HG03520 (cell line): ENCODE measurements around the gene SLC16A11.
"Not testable (repeated sequence)": the region's sequence is repeated elsewhere in the genome, so short reads cannot be mapped to it uniquely, and the experiment has no call there.

Experiments used
- ATAC-seq: cut with Tn5 transposase; IDR thresholded peaks from one replicate; pipeline ENCODE4 v1.9.1; 2021; ENCODE audit warnings: mild to moderate bottlenecking, moderate library complexity; ENCODE audit not compliant: unreplicated experiment

SLC16A11 gene

GRCh38 chr17:7043497-7044198 lies at the start of gene SLC16A11:
Gene SLC16A11, minus strand, starts transcription at chr17:7044092. Its CDS starts 579 bp downstream, at chr17:7043513.
- no peak for ATAC-seq

GRCh38 chr17:7091311-7092005 lies 47.6 kb upstream of the SLC16A11 start:
- not testable (repeated sequence) for ATAC-seq

GRCh38 chr17:7089570-7089969 lies 45.7 kb upstream of the SLC16A11 start:
- not testable (repeated sequence) for ATAC-seq

GRCh38 chr17:7088442-7088841 lies 44.5 kb upstream of the SLC16A11 start:
- ATAC-seq, result not testable (repeated sequence)

GRCh38 chr17:7084088-7084487 lies 40.2 kb upstream of the SLC16A11 start:
- no peak for ATAC-seq

- ATAC-seq, result no peak
Observed at GRCh38 chr17:7083592-7083991, 39.7 kb upstream of the SLC16A11 start.

- no peak for ATAC-seq
Observed at GRCh38 chr17:7081341-7082062, 37.6 kb upstream of the SLC16A11 start.

GRCh38 chr17:7080456-7081041 lies 36.7 kb upstream of the SLC16A11 start:
- ATAC-seq, result no peak

GRCh38 chr17:7079581-7080455 lies 35.9 kb upstream of the SLC16A11 start, which contains the start of gene CLEC10A:
Gene CLEC10A, minus strand, starts transcription at chr17:7080251. Its CDS starts 1,439 bp downstream, at chr17:7078812.
- ATAC-seq, result no peak

- ATAC-seq, result no peak
Observed at GRCh38 chr17:7078711-7079110, 34.8 kb upstream of the SLC16A11 start.

GRCh38 chr17:7077911-7078546 lies 34.1 kb upstream of the SLC16A11 start:
- no peak for ATAC-seq

GRCh38 chr17:7074931-7075330 lies 31.0 kb upstream of the SLC16A11 start:
- ATAC-seq, result no peak

- no peak for ATAC-seq
Observed at GRCh38 chr17:7072406-7072805, 28.5 kb upstream of the SLC16A11 start.

- no peak for ATAC-seq
Observed at GRCh38 chr17:7070712-7071111, 26.8 kb upstream of the SLC16A11 start.

- no peak for ATAC-seq
Observed at GRCh38 chr17:7068268-7068667, 24.4 kb upstream of the SLC16A11 start.

GRCh38 chr17:7067198-7067597 lies 23.3 kb upstream of the SLC16A11 start:
- no peak for ATAC-seq

- ATAC-seq, result no peak
Observed at GRCh38 chr17:7064261-7064660, 20.4 kb upstream of the SLC16A11 start.

- no peak for ATAC-seq
Observed at GRCh38 chr17:7063518-7064094, 19.7 kb upstream of the SLC16A11 start.

- no peak for ATAC-seq
Observed at GRCh38 chr17:7060165-7060891, 16.4 kb upstream of the SLC16A11 start.
